Measurements from ENCODE around the gene GLTP.

DNA sequence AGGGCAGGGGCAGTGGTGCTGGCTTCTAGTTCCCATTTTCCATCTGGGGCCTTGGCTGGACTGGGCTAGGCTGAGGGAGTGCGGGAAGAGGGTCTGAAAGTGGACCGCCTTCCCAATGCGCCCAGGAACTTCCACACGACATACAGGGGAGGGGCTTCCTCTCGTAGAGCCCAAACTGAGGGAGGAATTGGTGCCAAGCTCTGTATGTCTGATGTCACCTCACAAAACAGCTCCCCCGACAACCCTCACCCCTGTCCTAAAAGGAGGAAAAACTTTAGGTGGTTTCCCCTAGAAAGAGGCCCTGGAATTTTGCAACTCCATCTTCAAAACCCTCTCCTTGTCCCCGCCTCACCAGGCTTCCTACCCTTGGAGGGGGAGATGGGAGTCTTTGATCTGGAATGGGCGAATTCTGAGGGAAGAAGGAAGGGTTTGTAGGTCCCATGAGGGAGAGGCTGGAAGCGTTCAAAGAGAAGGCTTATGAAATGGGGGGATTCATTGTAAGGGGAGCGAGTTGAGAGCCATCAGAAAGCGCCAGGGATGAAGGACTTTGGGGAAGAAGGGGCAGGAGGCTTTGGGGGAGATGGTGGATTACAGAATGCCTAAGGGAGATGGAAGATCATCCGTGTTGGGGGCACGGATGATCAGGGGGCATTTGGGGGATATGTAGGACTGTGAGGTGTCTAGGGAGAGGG, 844 bp downstream of the GLTP start:
- no peak for TF ChIP-seq POLR2A (IDR thresholded peaks at IDR 0.05)
- TF ChIP-seq, protein P1, sequence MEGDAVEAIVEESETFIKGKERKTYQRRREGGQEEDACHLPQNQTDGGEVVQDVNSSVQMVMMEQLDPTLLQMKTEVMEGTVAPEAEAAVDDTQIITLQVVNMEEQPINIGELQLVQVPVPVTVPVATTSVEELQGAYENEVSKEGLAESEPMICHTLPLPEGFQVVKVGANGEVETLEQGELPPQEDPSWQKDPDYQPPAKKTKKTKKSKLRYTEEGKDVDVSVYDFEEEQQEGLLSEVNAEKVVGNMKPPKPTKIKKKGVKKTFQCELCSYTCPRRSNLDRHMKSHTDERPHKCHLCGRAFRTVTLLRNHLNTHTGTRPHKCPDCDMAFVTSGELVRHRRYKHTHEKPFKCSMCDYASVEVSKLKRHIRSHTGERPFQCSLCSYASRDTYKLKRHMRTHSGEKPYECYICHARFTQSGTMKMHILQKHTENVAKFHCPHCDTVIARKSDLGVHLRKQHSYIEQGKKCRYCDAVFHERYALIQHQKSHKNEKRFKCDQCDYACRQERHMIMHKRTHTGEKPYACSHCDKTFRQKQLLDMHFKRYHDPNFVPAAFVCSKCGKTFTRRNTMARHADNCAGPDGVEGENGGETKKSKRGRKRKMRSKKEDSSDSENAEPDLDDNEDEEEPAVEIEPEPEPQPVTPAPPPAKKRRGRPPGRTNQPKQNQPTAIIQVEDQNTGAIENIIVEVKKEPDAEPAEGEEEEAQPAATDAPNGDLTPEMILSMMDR (IDR thresholded peaks at IDR 0.05), result no peak
- no peak for TF ChIP-seq EP300 (IDR thresholded peaks at IDR 0.05)

Measured in suprapubic skin (tissue), 3 donors.